Psoas muscle (tissue), 8 donors: ENCODE data around the gene GREB1L. TPM values are rescaled to one million over a fixed set of nuclear protein-coding genes. Genes with fewer than 3 reads are reported as not detected.
"Not testable (repeated sequence)": the region's sequence is repeated elsewhere in the genome, so short reads cannot be mapped to it uniquely, and the experiment has no call there.

Source experiments
- ATAC-seq, 4 donors: fragments of 200-7000 bp; cut with Tn5 transposase; one replicate each; pipeline ENCODE4 v1.9.1; 2020; ENCODE audit warnings: moderate library complexity in 3 of 4, mild to moderate bottlenecking in 2 of 4
- DNase-seq, 2 donors: peaks; one replicate each; pipeline ENCODE4 v3.0.0-alpha.2; 2020
- H3K27ac ChIP-seq: fragments of 200-600 bp; one replicate; pipeline ENCODE4 v1.8.0; 2022
- H3K27me3 ChIP-seq, 3 donors: fragments of 200-600 bp in 1 of 3; one replicate each; pipeline versions ENCODE4 v1.6.1 to v1.8.0; 2013 to 2022; ENCODE audit warnings: low read length in 2 of 3, mild to moderate bottlenecking in 2 of 3, moderate library complexity in 1 of 3; ENCODE audit not compliant: insufficient read depth in 3 of 3
- H3K36me3 ChIP-seq, 2 donors: fragments of 200-600 bp in 1 of 2; one replicate each; pipeline versions ENCODE4 v1.6.1 to v1.8.0; 2013 to 2022; ENCODE audit warnings: low read depth in 1 of 2, mild to moderate bottlenecking in 1 of 2, moderate library complexity in 1 of 2; ENCODE audit not compliant: insufficient read depth in 1 of 2
- H3K4me1 ChIP-seq: fragments of 200-600 bp; one replicate; pipeline ENCODE4 v1.8.0; 2022
- H3K4me3 ChIP-seq: fragments of 200-600 bp; one replicate; pipeline ENCODE4 v1.8.0; 2022; ENCODE audit warnings: mild to moderate bottlenecking
- H3K9me3 ChIP-seq: fragments of 200-600 bp; one replicate; pipeline ENCODE4 v1.8.0; 2022
- WGBS, 3 donors: extraction: QIAGEN DNeasy Blood & Tissue Kit; methylation state at CpG; one replicate each; pipeline versions ENCODE4 v1.1.6 to v1.1.7; 2013; 5-methylcytosine and 5-hydroxymethylcytosine counted together
- intact Hi-C, 2 donors: fragments of 100-400 bp; cut with DNase I; formaldehyde crosslinking; loops; one replicate each; pipeline versions ENCODE4 v1.11.0 to v1.14.2; 2022
- polyA plus RNA-seq, 3 donors: library from polyadenylated mRNA; stranded (reverse); fragments of 200-250 nt; gene quantifications; one replicate each; pipeline ENCODE4 v1.2.3, GENCODE V29; 2013
- total RNA-seq, 4 donors: library from RNA; stranded (reverse); fragmentation: NEBNext Ultra II Directional in 2 of 4; extraction: Animal tissue kit (Norgen Biotek cat#: 25700) in 2 of 4; gene quantifications; one replicate each; pipeline versions ENCODE4 v1.2.1 to v1.2.4, GENCODE V29; 2021 to 2023
- TF ChIP-seq, protein P1 (sequence below): fragments of 200-600 bp; IDR thresholded peaks from one replicate; pipeline ENCODE4 v1.8.0; 2022; ENCODE audit warnings: antibody characterized with exemption
- donor health status: healthy with polysubstance abuse.
- donor health status: DM: no; HTN: no; CAD: no; lungs with moderate emphysema.
- donor health status: Bipolar disorder and iron deficiency.
- donor health status: healthy.
- donor health status: DM: yes; HTN: yes; CAD: no.
- donor health status: DM: no; HTN: no; CAD: no.
- donor health status: DM: no; HTN: no; CAD: no.
- donor health status: DM: yes; HTN: yes; CAD: no.

The GREB1L gene
- total and polyA plus RNA-seq, 7 donors, result 0.59 to 11.3 (median 8.9) TPM

GRCh38 chr18:21272016-21272579, 30.1 kb downstream of the GREB1L start:
- WGBS, 3 donors, result 42 to 48% (median 44%) methylated on average over 4 of the region's 4 CpGs
- H3K9me3 ChIP-seq, result no peaks in the 10 kb centered on the region
- H3K4me1 ChIP-seq, result no peaks in the 10 kb centered on the region
- no peak overlapping the region for H3K27ac ChIP-seq
- DNase-seq (no peak), ATAC-seq (no peak)
- no peak overlapping the region for H3K4me3 ChIP-seq
- intact Hi-C loops, result loop anchor here in 1 of 2 donors (10.0 kb wide), 1 partner anchor 63 kb away; no protein-coding TSS in a partner anchor
- no peaks in the 10 kb centered on the region for H3K36me3 ChIP-seq
- no peaks in the 10 kb centered on the region for H3K27me3 ChIP-seq
- TF ChIP-seq, protein P1, sequence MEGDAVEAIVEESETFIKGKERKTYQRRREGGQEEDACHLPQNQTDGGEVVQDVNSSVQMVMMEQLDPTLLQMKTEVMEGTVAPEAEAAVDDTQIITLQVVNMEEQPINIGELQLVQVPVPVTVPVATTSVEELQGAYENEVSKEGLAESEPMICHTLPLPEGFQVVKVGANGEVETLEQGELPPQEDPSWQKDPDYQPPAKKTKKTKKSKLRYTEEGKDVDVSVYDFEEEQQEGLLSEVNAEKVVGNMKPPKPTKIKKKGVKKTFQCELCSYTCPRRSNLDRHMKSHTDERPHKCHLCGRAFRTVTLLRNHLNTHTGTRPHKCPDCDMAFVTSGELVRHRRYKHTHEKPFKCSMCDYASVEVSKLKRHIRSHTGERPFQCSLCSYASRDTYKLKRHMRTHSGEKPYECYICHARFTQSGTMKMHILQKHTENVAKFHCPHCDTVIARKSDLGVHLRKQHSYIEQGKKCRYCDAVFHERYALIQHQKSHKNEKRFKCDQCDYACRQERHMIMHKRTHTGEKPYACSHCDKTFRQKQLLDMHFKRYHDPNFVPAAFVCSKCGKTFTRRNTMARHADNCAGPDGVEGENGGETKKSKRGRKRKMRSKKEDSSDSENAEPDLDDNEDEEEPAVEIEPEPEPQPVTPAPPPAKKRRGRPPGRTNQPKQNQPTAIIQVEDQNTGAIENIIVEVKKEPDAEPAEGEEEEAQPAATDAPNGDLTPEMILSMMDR, result no peak

- H3K9me3 ChIP-seq, result no peaks in the 10 kb centered on the region
- no peak overlapping the region for H3K4me3 ChIP-seq
- DNase-seq (no peak), ATAC-seq (no peak)
- no peaks in the 10 kb centered on the region for H3K4me1 ChIP-seq
- H3K27me3 ChIP-seq, result no peaks in the 10 kb centered on the region
- WGBS, 3 donors, result 61 to 72% (median 67%) methylated on average over 3 of the region's 3 CpGs
- intact Hi-C loops, result loop anchor here in 1 of 2 donors (10.0 kb wide), 1 partner anchor 61 kb away; no protein-coding TSS in a partner anchor
- H3K27ac ChIP-seq, result no peak overlapping the region
- H3K36me3 ChIP-seq, result no peaks in the 10 kb centered on the region
- TF ChIP-seq, protein P1, result no peak
Measured at GRCh38 chr18:21273568-21273967, 31.5 kb downstream of the GREB1L start.

DNA sequence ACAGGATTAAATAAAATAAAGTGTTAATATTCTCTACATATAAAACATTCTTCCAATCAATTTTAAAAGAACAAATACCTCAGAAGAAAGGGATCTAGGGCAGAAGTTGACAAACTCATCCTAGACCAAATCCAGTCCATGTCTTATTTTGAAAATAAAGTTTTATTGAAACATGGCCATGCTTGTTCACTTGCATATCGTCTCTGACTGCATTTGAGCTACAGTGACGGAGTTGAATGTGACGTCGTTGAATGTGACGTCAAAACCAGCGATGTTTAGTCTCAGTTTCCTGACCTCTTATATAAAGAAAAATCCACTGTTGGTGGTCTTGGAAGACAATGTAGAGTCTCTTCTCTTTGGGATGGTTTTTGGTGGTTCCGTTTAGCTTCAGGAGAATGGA, 33.6 kb downstream of the GREB1L start:
- Histone ChIP-seq H3K4me1 (no peaks in the 10 kb centered on the region), H3K9me3 (no peaks in the 10 kb centered on the region), H3K27ac (no peak overlapping the region), H3K36me3 (no peaks in the 10 kb centered on the region), H3K27me3 (no peaks in the 10 kb centered on the region), H3K4me3 (no peak overlapping the region)
- TF ChIP-seq, protein P1, result no peak
- DNase-seq (no peak), ATAC-seq (no peak)
- intact Hi-C loops, result loop anchor here in 1 of 2 donors (10.0 kb wide), 1 partner anchor 59 kb away; no protein-coding TSS in a partner anchor
- 86 to 96% (median 95%) methylated on average over 7 of the region's 7 CpGs for WGBS, 3 donors

GRCh38 chr18:21277578-21277977, 35.5 kb downstream of the GREB1L start:
- 51 to 96% (median 69%) methylated on average over 4 of the region's 4 CpGs for WGBS, 3 donors
- DNase-seq (no peak), ATAC-seq (peak; percentile 44 to 96 (median 92))
- intact Hi-C loops, result loop anchor here in 1 of 2 donors (10.0 kb wide), 1 partner anchor 57 kb away; no protein-coding TSS in a partner anchor
- Histone ChIP-seq H3K27me3 (no peaks in the 10 kb centered on the region), H3K9me3 (no peaks in the 10 kb centered on the region), H3K27ac (no peak overlapping the region), H3K4me3 (no peak overlapping the region), H3K36me3 (no peaks in the 10 kb centered on the region), H3K4me1 (no peaks in the 10 kb centered on the region)
- TF ChIP-seq, protein P1, result no peak

- H3K9me3 ChIP-seq, H3K4me1 ChIP-seq, H3K27ac ChIP-seq, H3K27me3 ChIP-seq, H3K4me3 ChIP-seq, ATAC-seq, H3K36me3 ChIP-seq, DNase-seq: not testable (repeated sequence)
- WGBS, 3 donors, result 91 to 99% (median 91%) methylated on average over 6 of the region's 6 CpGs
- intact Hi-C loops, result loop anchor here in 1 of 2 donors (10.0 kb wide), 1 partner anchor 57 kb away; no protein-coding TSS in a partner anchor
Measured at GRCh38 chr18:21278218-21278617, 36.2 kb downstream of the GREB1L start.
